CD4-positive, alpha-beta T cell treated with Interleukin-17A for 1 hour (primary cell): Measurements from ENCODE around the gene LKAAEAR1.

Experiments used
- DNase-seq: peaks from one replicate; pipeline ENCODE4 v3.0.0-alpha.2; 2020

The LKAAEAR1 gene

GRCh38 chr20:64077876-64078551, 6.2 kb downstream of the LKAAEAR1 start:
- DNase-seq, result peak; percentile 67

GRCh38 chr20:64077541-64077875, 6.7 kb downstream of the LKAAEAR1 start:
- no peak for DNase-seq

- peak; percentile 41 for DNase-seq
These were observed 7.1 kb downstream of the LKAAEAR1 start for GRCh38 chr20:64077094-64077493.

DNA sequence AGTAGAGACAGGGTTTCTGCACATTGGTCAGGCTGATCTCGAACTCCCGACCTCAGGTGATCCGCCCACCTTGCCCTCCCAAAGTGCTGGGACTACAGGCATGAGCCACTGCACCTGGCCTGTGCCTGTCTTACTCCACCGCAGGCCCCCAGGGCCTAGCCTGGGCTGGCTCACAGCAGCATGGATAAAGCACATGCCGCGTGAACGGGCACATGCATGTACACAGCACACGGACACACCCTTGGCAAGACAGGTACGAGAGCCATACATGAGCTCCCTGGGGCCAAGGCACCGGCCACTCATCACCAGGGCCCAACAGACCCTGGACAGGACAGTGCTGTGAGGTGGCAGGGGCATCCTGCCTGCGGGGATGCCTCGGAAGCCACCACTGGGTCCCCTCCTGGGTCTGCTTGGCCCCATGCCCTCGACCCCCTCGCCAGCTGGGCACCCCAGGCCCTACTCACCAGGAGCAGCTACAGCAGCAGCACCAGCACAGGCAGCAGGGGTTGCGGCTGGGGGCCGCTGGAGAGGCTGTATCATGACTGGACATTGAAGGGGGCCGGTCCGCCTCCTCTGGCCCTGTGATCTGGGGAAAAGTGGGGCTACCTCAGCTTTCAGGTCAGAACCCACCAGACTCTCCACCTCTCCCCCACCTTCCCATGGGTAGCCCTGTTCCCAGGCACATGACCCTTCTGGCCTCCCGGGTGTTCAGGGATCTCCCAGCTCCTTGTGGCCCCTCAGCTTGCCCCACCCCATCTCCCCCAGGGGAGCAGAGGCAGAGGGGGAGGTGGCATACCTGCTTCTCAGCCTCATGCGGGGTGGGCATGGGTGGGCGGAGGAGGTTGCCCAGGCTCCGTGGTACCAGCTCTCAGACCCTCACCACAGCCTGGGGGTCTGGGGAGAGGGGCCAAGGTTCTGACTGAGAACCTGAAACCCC, 7.9 kb downstream of the LKAAEAR1 start:
- no peak for DNase-seq

- DNase-seq, result no peak
These were observed 8.6 kb downstream of the LKAAEAR1 start for GRCh38 chr20:64075556-64075955.

DNA sequence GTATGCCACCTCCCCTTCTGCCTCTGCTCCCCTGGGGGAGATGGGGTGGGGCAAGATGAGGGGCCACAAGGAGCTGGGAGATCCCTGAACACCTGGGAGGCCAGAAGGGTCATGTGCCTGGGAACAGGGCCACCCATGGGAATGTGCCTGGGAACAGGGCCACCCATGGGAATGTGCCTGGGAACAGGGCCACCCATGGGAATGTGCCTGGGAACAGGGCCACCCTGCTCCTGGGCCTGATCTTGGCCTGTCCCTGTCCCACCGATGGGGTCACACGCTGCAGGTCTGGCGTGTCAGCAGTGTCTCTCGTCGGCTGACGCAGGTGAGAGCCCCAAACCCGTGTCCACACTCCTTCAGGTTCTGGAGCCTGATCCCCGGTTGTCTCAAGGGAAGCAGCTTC, 9.2 kb downstream of the LKAAEAR1 start:
- DNase-seq, result no peak

GRCh38 chr20:64074184-64074789, 9.9 kb downstream of the LKAAEAR1 start:
- DNase-seq, result no peak

DNA sequence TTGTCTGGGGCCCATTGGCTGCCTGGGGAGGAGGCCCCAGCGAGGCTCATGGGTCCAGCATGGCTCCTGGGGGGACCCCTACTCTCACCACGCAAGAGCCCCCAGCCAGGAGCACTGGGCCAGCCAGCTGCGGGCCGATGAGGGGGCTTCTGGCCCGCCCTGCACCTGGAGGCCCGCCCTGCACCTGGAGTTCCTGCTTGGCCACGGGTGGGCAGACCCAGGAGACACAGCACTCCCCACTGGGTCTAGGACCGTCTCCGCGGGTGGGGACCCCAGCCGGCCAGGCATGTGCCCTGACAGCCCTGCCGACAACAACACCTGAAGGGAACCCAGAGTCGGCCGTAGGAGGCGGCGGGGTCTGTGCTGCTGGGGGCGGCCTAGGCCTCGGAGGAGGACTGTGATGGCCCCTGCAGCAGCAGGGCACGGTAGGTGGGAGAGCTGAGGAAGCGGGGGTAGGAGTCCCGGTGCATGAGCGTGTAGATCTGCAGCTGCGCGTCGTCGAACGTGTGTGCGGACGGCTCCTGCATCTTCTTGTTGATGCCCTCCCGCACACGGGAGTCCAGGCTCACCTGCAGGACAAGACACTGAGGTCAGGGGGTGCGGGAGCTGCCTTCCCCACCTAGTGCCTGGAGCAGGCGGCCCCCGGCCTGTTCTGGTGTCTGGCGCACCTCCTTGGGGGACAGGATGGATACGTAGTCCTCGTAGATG, 10.6 kb downstream of the LKAAEAR1 start:
- no peak for DNase-seq

- no peak for DNase-seq
These were observed 11.6 kb downstream of the LKAAEAR1 start for GRCh38 chr20:64072498-64073063.

- no peak for DNase-seq
These were observed 12.6 kb downstream of the LKAAEAR1 start for GRCh38 chr20:64071341-64072332.

DNA sequence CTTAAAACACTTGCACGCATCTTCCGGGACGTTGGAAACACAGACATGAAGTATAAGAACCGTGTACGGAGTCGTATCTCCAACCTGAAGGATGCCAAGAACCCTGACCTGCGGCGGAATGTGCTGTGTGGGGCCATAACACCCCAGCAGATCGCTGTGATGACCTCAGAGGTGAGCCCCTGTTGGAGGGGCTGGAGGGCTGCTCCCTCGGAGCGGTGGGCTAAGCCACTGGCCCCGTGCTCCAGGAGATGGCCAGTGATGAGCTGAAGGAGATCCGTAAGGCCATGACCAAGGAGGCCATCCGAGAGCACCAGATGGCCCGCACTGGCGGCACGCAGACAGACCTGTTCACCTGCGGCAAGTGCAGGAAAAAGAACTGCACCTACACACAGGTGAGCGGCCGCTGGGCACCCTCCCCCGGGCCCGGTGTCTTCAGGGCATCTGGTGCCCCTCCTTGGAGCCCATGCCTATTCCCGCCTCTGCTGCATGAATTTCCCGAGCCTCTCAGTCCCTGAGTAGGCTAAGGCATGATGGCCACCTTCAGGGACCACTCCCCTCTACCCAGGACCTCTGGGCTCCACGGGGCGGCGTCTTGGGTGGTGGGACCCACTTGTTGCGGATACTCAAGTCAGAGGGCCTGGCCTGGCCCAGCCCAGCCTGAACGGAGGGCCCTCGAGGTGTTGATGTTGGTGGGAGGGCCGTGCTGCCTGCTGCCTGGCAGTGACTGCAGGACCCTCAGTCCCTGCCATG, 13.8 kb downstream of the LKAAEAR1 start:
- no peak for DNase-seq

- peak; percentile 17 for DNase-seq
These were observed 14.5 kb downstream of the LKAAEAR1 start for GRCh38 chr20:64069614-64070243.

DNA sequence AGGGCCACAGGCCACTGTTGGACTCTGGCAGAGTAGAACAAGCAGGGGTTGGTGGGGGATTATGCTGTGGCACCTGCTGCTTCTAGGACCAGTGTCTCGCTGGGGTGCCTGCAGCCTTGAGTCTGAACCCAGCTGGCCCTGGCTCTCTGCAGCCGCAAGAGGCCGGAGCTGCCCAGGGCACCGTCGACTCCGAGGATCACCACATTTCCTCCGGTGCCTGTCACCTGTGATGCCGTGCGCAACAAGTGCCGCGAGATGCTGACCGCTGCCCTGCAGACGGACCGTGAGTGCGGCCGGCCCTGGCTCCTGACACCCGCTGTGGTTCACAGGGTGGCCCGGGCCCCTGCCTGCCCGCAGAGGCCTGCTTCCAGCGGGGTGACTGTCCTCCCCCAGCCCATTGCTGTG, 15.0 kb downstream of the LKAAEAR1 start:
- no peak for DNase-seq

DNA sequence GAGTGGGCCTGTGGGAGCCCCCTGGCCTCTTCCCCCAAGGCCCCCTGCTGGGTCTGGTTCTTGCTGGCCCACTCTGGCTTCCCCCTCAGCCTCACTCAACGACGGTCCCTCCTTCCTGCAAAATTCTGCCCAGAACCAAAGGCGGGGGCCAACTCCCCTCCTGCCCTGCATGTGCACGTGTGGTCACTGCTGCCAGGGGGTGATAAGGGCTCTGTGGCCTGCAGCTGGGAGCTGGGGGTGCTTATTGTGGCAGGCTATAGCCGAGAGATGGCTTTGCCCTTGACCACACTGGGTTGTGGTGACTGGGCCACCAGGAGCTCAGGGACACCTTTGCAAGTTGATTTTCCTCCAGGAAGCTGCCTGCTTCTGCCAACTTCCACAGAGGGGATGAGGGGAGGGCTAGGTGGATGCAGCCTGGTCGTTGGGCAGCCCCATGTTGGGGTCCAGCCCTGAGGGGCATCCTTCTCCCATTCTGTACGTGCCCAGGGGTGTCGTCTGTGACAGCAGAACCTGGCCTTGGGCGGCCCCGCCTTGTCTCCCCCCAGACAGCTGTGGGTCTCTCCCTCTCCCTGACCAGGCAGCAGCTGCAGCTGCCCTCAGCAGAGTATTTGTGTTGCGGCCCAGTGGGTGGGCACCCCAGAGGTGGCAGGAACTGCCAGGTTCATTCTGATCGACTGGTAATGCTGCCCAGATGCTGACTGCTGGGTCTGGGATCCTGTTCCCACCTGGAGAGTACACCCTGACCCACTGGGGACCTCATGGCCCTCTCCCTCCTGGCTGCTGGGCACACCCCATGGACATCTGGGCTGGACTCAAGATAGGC, 15.6 kb downstream of the LKAAEAR1 start:
- no peak for DNase-seq

DNA sequence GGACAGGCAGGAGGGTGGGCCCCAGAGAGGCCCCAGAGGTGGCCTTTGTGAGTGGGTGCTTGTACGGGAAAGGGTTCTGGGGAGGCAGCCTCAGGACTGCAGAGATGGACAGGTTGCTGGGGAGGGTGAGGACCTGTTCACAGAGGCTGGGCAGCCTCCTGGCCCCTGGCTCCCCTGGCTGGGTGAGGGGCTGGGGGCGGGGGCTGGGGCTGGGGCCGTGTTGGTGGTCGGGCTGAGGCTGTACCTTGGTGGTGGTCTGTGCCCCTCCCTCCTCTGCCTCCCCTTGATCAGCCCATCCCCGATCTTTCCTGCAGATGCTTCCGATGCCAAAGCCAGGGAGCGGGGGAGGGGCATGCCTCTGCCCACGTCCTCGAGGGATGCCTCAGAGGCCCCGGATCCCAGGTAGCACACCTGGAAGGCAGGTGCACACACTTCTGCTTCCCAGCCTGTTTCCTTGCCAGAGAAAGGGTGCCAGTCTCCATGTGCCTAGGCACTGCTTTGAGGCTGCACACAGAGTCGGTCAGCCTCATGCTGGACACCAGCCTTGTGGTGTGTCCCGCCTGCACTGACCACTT, 16.4 kb downstream of the LKAAEAR1 start:
- DNase-seq, result no peak

- no peak for DNase-seq
These were observed 17.1 kb downstream of the LKAAEAR1 start for GRCh38 chr20:64067005-64067632.

- DNase-seq, result peak; percentile 77
These were observed 18.2 kb downstream of the LKAAEAR1 start for GRCh38 chr20:64065974-64066343.
